MM.1S (cell line): ENCODE data around the gene GPC5.

Source experiments
- DNase-seq: peaks from one replicate; pipeline ENCODE4 v3.0.0-alpha.2; 2015
- H2AFZ ChIP-seq: fragments of 300-600 bp; sonication (generic); 2 replicates; pipeline ENCODE4 v1.6.0; 2016; ENCODE audit warnings: antibody characterized with exemption, low read length
- H3F3A ChIP-seq: fragments of 300-600 bp; sonication (generic); 2 replicates; pipeline ENCODE4 v1.6.1; 2016; ENCODE audit warnings: mild to moderate bottlenecking, antibody characterized with exemption, low read length, moderate library complexity, mixed read lengths; ENCODE audit not compliant: insufficient read depth
- H3K27ac ChIP-seq: fragments of 300-600 bp; sonication (generic); 2 replicates; pipeline ENCODE4 v1.5.1; 2016; ENCODE audit warnings: mild to moderate bottlenecking, low read length
- H3K27me3 ChIP-seq: fragments of 300-600 bp; sonication (generic); replicated peaks from 2 replicates; pipeline ENCODE4 v1.6.0; 2016; ENCODE audit warnings: low read length; ENCODE audit not compliant: insufficient read depth
- H3K36me3 ChIP-seq: fragments of 300-600 bp; sonication (generic); replicated peaks from 2 replicates; pipeline ENCODE4 v1.6.1; 2016; ENCODE audit warnings: mild to moderate bottlenecking, low read length, mixed read lengths; ENCODE audit not compliant: insufficient read depth
- H3K4me1 ChIP-seq: fragments of 300-600 bp; sonication (generic); 2 replicates; pipeline ENCODE4 v1.6.1; 2016; ENCODE audit warnings: low read length, mixed read lengths
- H3K4me2 ChIP-seq: fragments of 300-600 bp; sonication (generic); 2 replicates; pipeline ENCODE4 v1.6.0; 2016; ENCODE audit warnings: low read depth, low read length
- H3K4me3 ChIP-seq: fragments of 300-600 bp; sonication (generic); 2 replicates; pipeline ENCODE4 v1.5.1; 2016; ENCODE audit warnings: low read length, mixed read lengths
- H3K79me2 ChIP-seq: fragments of 300-600 bp; sonication (generic); 2 replicates; pipeline ENCODE4 v1.6.1; 2016; ENCODE audit warnings: mixed run types, low read length, mixed read lengths
- H3K9ac ChIP-seq: fragments of 300-600 bp; sonication (generic); 2 replicates; pipeline ENCODE4 v1.6.1; 2016; ENCODE audit warnings: low read length, mixed read lengths
- H3K9me2 ChIP-seq: fragments of 300-600 bp; sonication (generic); replicated peaks from 2 replicates; pipeline ENCODE4 v1.6.1; 2016; ENCODE audit warnings: mild to moderate bottlenecking, low read length, mixed read lengths; ENCODE audit not compliant: insufficient read depth
- H3K9me3 ChIP-seq: fragments of 300-600 bp; sonication (generic); replicated peaks from 2 replicates; pipeline ENCODE4 v1.6.1; 2016; ENCODE audit warnings: mild to moderate bottlenecking, low read length, mixed read lengths; ENCODE audit not compliant: insufficient read depth
- H4K20me1 ChIP-seq: fragments of 300-600 bp; sonication (generic); 2 replicates; pipeline ENCODE4 v1.6.1; 2016; ENCODE audit warnings: mild to moderate bottlenecking, low read length, moderate library complexity, mixed read lengths; ENCODE audit not compliant: insufficient read depth
- EZH2 ChIP-seq: fragments of 300-600 bp; sonication (generic); optimal IDR thresholded peaks from 2 replicates; pipeline ENCODE3; 2017; ENCODE audit warnings: low read depth, mild to moderate bottlenecking, antibody characterized with exemption, low read length, mixed read lengths
- EZH2phosphoT487 ChIP-seq: fragments of 300-600 bp; sonication (generic); IDR thresholded peaks from 2 replicates; pipeline ENCODE4 v1.6.1; 2018; ENCODE audit warnings: antibody characterized with exemption, low read length
- TF ChIP-seq, protein P1 (sequence below): fragments of 300-600 bp; sonication (generic); IDR thresholded peaks from 2 replicates; pipeline ENCODE4 v1.5.1; 2016; ENCODE audit warnings: antibody characterized with exemption, low read length, mixed read lengths

The GPC5 gene

GRCh38 chr13:91389186-91389585 is 9.2 kb upstream of the GPC5 start:
- Histone ChIP-seq H4K20me1 (no peaks in the 10 kb centered on the region), H3K9me2 (no peaks in the 10 kb centered on the region), H3K79me2 (no peaks in the 10 kb centered on the region), H3F3A (no peaks in the 10 kb centered on the region), H3K27ac (no peak overlapping the region), H2AFZ (no peak overlapping the region), H3K36me3 (no peaks in the 10 kb centered on the region), H3K4me3 (no peak overlapping the region), H3K27me3 (no peaks in the 10 kb centered on the region), H3K4me2 (no peak overlapping the region), H3K9me3 (no peaks in the 10 kb centered on the region), H3K4me1 (no peaks in the 10 kb centered on the region), H3K9ac (no peak overlapping the region)
- TF ChIP-seq, protein P1, sequence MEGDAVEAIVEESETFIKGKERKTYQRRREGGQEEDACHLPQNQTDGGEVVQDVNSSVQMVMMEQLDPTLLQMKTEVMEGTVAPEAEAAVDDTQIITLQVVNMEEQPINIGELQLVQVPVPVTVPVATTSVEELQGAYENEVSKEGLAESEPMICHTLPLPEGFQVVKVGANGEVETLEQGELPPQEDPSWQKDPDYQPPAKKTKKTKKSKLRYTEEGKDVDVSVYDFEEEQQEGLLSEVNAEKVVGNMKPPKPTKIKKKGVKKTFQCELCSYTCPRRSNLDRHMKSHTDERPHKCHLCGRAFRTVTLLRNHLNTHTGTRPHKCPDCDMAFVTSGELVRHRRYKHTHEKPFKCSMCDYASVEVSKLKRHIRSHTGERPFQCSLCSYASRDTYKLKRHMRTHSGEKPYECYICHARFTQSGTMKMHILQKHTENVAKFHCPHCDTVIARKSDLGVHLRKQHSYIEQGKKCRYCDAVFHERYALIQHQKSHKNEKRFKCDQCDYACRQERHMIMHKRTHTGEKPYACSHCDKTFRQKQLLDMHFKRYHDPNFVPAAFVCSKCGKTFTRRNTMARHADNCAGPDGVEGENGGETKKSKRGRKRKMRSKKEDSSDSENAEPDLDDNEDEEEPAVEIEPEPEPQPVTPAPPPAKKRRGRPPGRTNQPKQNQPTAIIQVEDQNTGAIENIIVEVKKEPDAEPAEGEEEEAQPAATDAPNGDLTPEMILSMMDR, result no peak
- TF ChIP-seq EZH2, result no peak
- TF ChIP-seq EZH2phosphoT487, result no peak
- DNase-seq, result no peak

GRCh38 chr13:91397595-91397994 is 826 bp upstream of the GPC5 start:
- no peaks in the 10 kb centered on the region for H3K4me1 ChIP-seq
- H4K20me1 ChIP-seq, result no peaks in the 10 kb centered on the region
- no peaks in the 10 kb centered on the region; the same call in 1 of the 2 replicates for H3F3A ChIP-seq
- no peak overlapping the region for H3K4me3 ChIP-seq
- no peak overlapping the region for H3K4me2 ChIP-seq
- H3K9me3 ChIP-seq, result no peaks in the 10 kb centered on the region
- TF ChIP-seq EZH2 (no peak), EZH2phosphoT487 (no peak)
- TF ChIP-seq, protein P1, result no peak
- H3K79me2 ChIP-seq, result no peaks in the 10 kb centered on the region
- no peaks in the 10 kb centered on the region for H3K9me2 ChIP-seq
- DNase-seq, result no peak
- no peaks in the 10 kb centered on the region for H3K36me3 ChIP-seq
- no peak overlapping the region for H3K27ac ChIP-seq
- no peaks in the 10 kb centered on the region for H3K27me3 ChIP-seq
- no peak overlapping the region for H2AFZ ChIP-seq
- no peak overlapping the region for H3K9ac ChIP-seq

DNA sequence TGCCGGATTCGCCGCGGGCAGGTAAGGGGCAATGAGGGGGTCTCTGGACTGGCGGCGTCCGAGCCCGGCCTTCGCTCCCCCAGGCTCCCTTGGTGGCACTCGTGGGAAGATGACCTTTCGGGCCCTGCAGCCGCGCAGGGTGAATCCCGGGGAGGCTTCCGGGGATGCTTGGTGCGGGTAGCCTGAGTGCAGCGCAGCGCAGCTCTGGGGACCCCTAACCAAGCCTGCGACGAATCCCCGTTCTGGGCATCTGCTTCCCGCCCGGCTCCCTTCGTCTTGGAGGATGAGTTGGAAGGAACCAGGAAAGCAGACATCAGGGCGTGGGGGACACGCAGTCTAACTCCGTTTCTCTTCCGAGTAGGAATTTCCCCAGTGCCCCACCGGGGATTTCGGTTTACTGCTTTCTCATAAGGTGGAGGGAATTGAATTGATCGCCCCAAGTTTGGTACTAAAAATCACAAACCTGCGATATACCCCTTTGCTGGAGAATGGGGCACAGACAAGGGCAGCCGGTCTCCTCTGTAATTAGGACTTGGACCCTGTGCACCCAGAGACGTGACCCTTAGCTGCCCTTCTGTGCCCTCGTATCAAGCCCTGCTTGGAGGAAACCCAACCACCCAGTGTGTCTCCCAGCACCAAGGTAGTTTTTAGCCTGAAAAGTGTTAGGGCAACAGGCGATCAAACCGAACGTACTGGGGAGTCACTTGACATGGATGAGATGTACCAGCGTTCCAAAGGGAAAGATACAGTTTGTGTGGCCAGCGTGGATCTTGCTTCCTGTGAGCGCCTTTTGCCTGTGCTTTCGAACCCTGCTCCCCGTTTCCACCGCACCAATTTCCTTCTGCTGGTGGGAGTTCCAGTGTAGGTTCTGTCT is 1.0 kb downstream of the GPC5 start:
- H3K4me3 ChIP-seq, result peak overlapping the region; percentile 64
- no peaks in the 10 kb centered on the region for H3K4me1 ChIP-seq
- no peaks in the 10 kb centered on the region; the same call in 1 of the 2 replicates for H3F3A ChIP-seq
- no peaks in the 10 kb centered on the region for H3K9me3 ChIP-seq
- H4K20me1 ChIP-seq, result no peaks in the 10 kb centered on the region
- DNase-seq, result no peak
- no peak overlapping the region for H3K27ac ChIP-seq
- no peak for TF ChIP-seq EZH2
- no peak for TF ChIP-seq EZH2phosphoT487
- TF ChIP-seq, protein P1, result no peak
- H3K4me2 ChIP-seq, result peak overlapping the region; percentile 68; the same call in 1 of the 2 replicates
- no peaks in the 10 kb centered on the region for H3K27me3 ChIP-seq
- no peaks in the 10 kb centered on the region for H3K79me2 ChIP-seq
- peak overlapping the region; percentile 77 for H2AFZ ChIP-seq
- H3K36me3 ChIP-seq, result no peaks in the 10 kb centered on the region
- no peak overlapping the region for H3K9ac ChIP-seq
- no peaks in the 10 kb centered on the region for H3K9me2 ChIP-seq
